GM19099 (cell line): ENCODE results near the gene TSPAN3.

Experiments used
- POLR2A ChIP-seq: IDR thresholded peaks from 3 replicates; pipeline ENCODE4 v1.6.1; 2011; ENCODE audit warnings: low read depth; ENCODE audit not compliant: insufficient read length; ENCODE audit errors: extremely low read depth

Gene TSPAN3

GRCh38 chr15:77070495-77071304, at the start of gene TSPAN3:
TSS of gene TSPAN3 (minus strand) at chr15:77071109. CDS start at chr15:77070954, 155 bp downstream.
- TF ChIP-seq POLR2A, result peak; percentile 75

- TF ChIP-seq POLR2A, result no peak
These were observed 49.7 kb upstream of the TSPAN3 start for GRCh38 chr15:77120576-77120975.

- TF ChIP-seq POLR2A, result no peak
These were observed 48.5 kb upstream of the TSPAN3 start for GRCh38 chr15:77119446-77119845.

- TF ChIP-seq POLR2A, result no peak
These were observed 48.0 kb upstream of the TSPAN3 start for GRCh38 chr15:77118882-77119321.

- no peak for TF ChIP-seq POLR2A
These were observed 44.3 kb upstream of the TSPAN3 start for GRCh38 chr15:77115179-77115578.

- TF ChIP-seq POLR2A, result no peak
These were observed 42.1 kb upstream of the TSPAN3 start for GRCh38 chr15:77112838-77113504.

DNA sequence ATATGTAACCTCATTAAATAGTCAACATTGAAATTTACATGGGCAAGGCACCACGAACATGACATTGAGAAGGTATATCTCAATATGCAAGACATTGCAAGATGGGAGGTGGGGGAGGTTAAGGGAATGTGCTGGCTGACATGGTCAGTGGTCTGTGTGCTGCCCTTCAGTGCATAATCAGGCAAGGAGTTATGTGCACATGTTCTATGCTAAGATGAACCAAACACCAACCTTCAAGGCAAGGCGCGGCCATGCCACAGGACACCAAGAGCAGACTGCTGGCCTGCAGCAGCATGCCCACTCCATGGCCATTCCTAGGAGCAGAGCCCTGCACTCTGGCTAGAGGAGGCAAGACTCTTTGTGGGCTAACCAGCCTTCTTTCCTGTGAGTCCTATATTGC, 40.9 kb upstream of the TSPAN3 start:
- no peak for TF ChIP-seq POLR2A

DNA sequence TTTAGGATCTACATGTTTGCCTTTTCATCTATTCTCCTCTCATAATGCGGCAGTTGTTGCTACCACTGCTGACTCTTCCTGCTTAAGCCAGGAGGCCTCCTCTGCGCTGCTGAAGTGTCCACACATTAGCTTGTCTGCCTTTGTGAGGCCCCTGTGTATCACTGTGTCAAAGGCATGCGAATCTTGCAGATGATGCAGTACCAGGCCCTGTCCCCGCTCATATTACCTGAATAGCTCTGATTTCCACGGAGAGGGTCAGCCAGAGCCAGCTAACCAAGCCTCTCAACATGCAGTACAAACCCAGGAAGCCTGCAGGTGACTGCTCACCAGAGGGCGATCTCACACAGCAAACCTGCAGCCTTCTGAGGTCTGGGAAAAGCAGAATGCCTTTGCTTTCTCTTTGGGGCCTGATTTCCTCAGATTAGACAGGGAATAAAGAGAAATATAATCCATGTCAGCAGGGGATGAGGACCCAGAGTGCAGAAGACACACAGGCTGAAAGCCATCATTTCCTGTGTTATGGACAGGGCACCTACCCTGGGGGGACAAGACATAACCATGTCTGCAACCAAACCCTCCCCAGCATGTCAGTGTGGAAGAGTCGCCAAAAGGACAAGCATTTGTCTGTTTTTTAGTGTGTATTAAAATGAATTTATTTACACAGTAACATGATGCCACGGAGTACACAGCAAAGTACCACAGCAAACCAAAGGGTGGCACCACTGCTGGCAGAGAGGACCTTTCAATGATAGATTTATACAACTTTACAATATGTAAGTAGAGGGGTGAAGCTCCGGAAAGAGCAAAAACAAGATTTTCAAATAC, 36.8 kb upstream of the TSPAN3 start:
- TF ChIP-seq POLR2A, result no peak

- TF ChIP-seq POLR2A, result no peak
These were observed 36.2 kb upstream of the TSPAN3 start for GRCh38 chr15:77107068-77107467.

DNA sequence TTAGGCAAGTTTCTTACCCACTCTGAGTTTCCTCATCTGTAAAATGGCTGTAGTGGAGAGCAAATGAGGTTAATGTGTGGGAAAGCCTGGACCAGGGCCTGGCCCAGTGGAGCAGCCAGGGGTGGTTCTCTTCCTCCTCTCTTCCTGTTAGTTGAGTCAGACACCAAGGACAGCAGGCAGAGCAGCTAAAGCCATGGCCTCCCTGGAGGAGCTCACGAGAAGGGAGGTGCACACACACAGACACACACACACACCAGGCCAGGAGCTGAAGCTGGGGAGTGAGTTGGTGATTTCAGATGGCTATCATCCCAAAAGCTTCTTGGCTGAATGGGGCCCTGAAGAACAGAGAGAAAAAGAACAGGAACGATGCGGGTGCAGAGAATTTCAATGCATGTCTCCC, 33.2 kb upstream of the TSPAN3 start:
- TF ChIP-seq POLR2A, result no peak

- no peak for TF ChIP-seq POLR2A
These were observed 29.0 kb upstream of the TSPAN3 start for GRCh38 chr15:77099741-77100463.

GRCh38 chr15:77098572-77098971, 27.7 kb upstream of the TSPAN3 start:
- no peak for TF ChIP-seq POLR2A

DNA sequence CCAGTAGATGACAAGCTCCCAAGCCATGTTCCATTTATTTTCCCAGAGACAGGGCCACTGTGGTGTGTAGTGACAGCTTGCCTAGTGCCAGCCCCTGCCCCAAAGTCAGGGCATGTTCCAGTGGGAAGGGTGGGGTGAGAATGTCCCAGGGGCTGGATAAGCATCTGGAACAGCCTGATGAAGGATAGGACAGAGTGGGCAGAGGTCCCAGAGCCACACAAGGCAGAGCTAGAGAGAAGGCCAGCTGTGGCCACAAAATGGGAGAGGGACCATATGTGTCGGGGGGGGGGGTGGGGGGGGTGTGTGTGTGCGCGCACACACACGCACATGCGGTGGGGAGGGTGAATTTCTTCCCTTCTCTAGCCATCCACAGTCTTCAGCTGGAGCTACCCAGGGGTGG, 27.0 kb upstream of the TSPAN3 start:
- no peak for TF ChIP-seq POLR2A

DNA sequence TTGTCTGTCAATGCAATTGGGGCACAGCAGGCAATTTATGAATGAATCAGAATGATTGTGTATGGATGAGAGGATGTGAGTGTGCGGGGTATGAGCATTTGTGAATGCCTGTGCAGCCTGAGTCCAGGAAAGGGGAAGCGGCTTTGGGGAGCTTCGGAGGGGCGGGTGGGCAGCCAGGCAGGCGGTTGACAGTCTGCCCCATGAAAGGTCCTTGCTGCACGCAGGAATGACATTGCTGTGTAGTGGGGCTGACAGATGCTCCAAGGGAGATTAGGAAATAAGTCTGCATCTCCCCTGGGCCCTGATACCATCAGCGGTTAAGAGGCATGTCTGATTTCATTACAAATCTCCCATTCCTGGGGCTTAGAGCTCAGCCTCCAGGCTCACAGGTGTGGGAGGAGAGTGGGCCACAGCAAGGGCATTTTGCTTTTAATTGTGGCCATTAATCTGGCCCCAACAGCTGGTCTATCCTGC, 26.4 kb upstream of the TSPAN3 start:
- TF ChIP-seq POLR2A, result no peak

GRCh38 chr15:77096541-77096940, 25.6 kb upstream of the TSPAN3 start:
- TF ChIP-seq POLR2A, result no peak
